ENCODE data around the gene SLC25A29.

DNA sequence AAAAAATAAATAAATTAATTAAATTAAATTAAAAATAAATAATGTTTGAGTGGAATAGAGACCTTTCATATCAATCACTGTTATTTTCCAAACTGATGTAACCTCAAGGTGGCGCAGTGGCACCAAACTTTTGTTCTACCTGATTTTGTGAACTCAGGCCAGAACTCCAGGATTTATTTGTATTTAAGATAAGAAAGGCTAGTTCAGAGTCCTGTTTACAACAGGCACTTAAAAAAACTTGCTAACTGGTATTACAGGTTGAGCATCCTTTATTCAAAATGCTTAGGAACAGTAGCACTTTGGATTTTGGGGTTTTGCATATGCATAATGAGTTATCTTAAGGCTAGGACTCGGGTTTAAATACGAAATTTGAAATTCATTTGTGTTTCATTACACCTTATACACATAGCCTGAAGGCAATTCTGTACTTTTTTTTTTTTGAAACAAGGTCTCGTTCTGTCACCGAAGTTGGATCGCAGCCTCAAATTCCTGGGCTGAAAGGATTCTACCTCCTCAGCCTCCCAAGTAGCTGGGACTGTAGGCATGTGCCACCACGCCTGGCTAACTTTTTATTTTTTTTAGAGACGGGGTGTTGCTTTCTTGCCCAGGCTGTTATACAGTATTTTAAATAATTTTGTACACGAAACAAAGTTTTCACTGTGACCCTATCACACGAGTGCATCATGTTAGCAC, 34.9 kb downstream of the SLC25A29 start:
- TF ChIP-seq, protein P1, sequence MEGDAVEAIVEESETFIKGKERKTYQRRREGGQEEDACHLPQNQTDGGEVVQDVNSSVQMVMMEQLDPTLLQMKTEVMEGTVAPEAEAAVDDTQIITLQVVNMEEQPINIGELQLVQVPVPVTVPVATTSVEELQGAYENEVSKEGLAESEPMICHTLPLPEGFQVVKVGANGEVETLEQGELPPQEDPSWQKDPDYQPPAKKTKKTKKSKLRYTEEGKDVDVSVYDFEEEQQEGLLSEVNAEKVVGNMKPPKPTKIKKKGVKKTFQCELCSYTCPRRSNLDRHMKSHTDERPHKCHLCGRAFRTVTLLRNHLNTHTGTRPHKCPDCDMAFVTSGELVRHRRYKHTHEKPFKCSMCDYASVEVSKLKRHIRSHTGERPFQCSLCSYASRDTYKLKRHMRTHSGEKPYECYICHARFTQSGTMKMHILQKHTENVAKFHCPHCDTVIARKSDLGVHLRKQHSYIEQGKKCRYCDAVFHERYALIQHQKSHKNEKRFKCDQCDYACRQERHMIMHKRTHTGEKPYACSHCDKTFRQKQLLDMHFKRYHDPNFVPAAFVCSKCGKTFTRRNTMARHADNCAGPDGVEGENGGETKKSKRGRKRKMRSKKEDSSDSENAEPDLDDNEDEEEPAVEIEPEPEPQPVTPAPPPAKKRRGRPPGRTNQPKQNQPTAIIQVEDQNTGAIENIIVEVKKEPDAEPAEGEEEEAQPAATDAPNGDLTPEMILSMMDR (IDR thresholded peaks at IDR 0.05) = peak; percentile 11 to 42 (median 36)
- TF ChIP-seq POLR2AphosphoS5 (IDR thresholded peaks at IDR 0.05) (no peak), POLR2A (IDR thresholded peaks at IDR 0.05) (no peak), EP300 (IDR thresholded peaks at IDR 0.05) (no peak)

All from gastroesophageal sphincter (tissue), 3 donors.